ENCODE measurements around the gene MYH14. TPM values are rescaled to one million over a fixed set of nuclear protein-coding genes. Genes with fewer than 3 reads are reported as not detected.
A peak's percentile ranks its signal among the peaks of the same experiment; 100 is the strongest.

Gene MYH14
- total and polyA plus RNA-seq, 2 of the 13 experiments (the other 11 are each of a cell fraction or from before 2014, with no cell fraction given): 5.5 to 5.8 TPM

DNA sequence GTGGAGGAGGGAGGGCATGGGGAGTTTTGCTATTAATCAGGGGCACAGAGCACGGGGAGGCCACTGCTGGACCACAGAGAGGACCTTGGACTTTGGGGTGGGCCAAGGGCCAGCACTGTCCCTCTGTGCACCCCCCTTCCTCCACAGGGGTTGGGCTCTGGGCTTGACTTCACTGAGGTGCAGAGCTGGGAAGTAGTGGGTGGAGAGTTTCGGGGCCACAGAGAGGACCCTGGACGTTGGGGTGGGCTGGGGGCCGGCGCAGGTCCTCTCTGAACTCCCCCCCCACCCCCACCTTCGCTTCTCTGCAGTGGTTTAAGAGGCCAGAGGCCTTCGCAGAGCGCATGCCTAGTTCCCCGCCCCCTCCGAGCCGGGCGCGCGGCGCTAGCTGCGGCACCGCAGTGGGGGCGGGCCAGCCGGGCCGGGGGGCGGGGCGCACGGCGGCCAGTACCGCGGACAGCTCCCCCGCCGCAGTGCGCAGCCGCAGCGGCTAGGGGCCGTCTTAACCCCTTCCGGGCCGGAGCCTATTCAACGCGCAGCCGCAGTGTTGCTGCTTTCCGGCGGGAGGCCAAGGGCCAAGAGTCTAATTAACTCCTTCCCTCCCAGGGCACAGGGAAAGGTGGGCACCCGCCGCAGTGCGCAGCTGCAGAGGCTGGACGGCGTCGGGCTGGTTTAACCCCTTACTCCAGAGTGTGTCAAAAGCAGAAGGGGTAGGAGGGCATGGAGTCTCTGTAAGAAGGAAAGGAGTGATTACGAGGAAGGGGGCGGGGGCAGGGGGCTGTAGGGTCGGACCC lies 122.1 kb downstream of the MYH14 start (continued):
- TF ChIP-seq SUZ12 (IDR thresholded peaks at IDR 0.05; ENCODE audit: low read depth, low read length) (no peak), PHF21A (CRISPR knock-in tag; IDR thresholded peaks at IDR 0.05) (peak; percentile 42; the same call in 1 of the 2 replicates), ZNF790 (CRISPR knock-in tag; IDR thresholded peaks at IDR 0.05; ENCODE audit: borderline replicate concordance) (peak; percentile 97; the same call in 1 of the 2 replicates), DNMT3B (CRISPR knock-in tag; conservative IDR thresholded peaks at IDR 0.05) (no peak; the same call in 1 of the 2 replicates), TGIF2 (CRISPR knock-in tag; IDR thresholded peaks at IDR 0.05) (peak; percentile 50; the same call in 1 of the 2 replicates), WIZ (CRISPR knock-in tag; IDR thresholded peaks at IDR 0.05) (no peak; the same call in 1 of the 2 replicates), ZNF235 (CRISPR knock-in tag; IDR thresholded peaks at IDR 0.05; ENCODE audit: borderline replicate concordance) (0 out of 2 replicates have a peak, but pooled peaks have one; percentile 76), ZNF567 (CRISPR knock-in tag; IDR thresholded peaks at IDR 0.05; ENCODE audit: borderline replicate concordance) (no peak), BORCS8-MEF2B (CRISPR knock-in tag; IDR thresholded peaks at IDR 0.05) (peak; percentile 90), RFX5 (IDR thresholded peaks at IDR 0.05; ENCODE audit: low read depth, low read length) (no peak), SMARCE1 (IDR thresholded peaks at IDR 0.05; ENCODE audit: borderline replicate concordance) (no peak), ZNF337 (CRISPR knock-in tag; IDR thresholded peaks at IDR 0.05; ENCODE audit: borderline replicate concordance, low read depth) (no peak), NONO (IDR thresholded peaks at IDR 0.05) (no peak), NONO (CRISPR knock-in tag; conservative IDR thresholded peaks at IDR 0.05) (0 out of 2 replicates have a peak, but pooled peaks have one; percentile 39), MIXL1 (CRISPR knock-in tag; IDR thresholded peaks at IDR 0.05) (peak; percentile 67), SALL2 (CRISPR knock-in tag; IDR thresholded peaks at IDR 0.05) (peak; percentile 98), ATRX (CRISPR knock-in tag; IDR thresholded peaks at IDR 0.05; ENCODE audit: borderline replicate concordance) (no peak)
- TF ChIP-seq, protein P1, sequence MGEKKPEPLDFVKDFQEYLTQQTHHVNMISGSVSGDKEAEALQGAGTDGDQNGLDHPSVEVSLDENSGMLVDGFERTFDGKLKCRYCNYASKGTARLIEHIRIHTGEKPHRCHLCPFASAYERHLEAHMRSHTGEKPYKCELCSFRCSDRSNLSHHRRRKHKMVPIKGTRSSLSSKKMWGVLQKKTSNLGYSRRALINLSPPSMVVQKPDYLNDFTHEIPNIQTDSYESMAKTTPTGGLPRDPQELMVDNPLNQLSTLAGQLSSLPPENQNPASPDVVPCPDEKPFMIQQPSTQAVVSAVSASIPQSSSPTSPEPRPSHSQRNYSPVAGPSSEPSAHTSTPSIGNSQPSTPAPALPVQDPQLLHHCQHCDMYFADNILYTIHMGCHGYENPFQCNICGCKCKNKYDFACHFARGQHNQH (CRISPR knock-in tag; IDR thresholded peaks at IDR 0.05): peak; percentile 51; the same call in 1 of the 2 replicates
- TF ChIP-seq, protein P2, sequence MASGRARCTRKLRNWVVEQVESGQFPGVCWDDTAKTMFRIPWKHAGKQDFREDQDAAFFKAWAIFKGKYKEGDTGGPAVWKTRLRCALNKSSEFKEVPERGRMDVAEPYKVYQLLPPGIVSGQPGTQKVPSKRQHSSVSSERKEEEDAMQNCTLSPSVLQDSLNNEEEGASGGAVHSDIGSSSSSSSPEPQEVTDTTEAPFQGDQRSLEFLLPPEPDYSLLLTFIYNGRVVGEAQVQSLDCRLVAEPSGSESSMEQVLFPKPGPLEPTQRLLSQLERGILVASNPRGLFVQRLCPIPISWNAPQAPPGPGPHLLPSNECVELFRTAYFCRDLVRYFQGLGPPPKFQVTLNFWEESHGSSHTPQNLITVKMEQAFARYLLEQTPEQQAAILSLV (CRISPR knock-in tag; IDR thresholded peaks at IDR 0.05; ENCODE audit: borderline replicate concordance): peak; percentile 82; the same call in 1 of the 2 replicates
- TF ChIP-seq, protein P3, sequence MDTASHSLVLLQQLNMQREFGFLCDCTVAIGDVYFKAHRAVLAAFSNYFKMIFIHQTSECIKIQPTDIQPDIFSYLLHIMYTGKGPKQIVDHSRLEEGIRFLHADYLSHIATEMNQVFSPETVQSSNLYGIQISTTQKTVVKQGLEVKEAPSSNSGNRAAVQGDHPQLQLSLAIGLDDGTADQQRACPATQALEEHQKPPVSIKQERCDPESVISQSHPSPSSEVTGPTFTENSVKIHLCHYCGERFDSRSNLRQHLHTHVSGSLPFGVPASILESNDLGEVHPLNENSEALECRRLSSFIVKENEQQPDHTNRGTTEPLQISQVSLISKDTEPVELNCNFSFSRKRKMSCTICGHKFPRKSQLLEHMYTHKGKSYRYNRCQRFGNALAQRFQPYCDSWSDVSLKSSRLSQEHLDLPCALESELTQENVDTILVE (CRISPR knock-in tag; IDR thresholded peaks at IDR 0.05): peak; percentile 79; the same call in 1 of the 2 replicates
- TF ChIP-seq, protein P4, sequence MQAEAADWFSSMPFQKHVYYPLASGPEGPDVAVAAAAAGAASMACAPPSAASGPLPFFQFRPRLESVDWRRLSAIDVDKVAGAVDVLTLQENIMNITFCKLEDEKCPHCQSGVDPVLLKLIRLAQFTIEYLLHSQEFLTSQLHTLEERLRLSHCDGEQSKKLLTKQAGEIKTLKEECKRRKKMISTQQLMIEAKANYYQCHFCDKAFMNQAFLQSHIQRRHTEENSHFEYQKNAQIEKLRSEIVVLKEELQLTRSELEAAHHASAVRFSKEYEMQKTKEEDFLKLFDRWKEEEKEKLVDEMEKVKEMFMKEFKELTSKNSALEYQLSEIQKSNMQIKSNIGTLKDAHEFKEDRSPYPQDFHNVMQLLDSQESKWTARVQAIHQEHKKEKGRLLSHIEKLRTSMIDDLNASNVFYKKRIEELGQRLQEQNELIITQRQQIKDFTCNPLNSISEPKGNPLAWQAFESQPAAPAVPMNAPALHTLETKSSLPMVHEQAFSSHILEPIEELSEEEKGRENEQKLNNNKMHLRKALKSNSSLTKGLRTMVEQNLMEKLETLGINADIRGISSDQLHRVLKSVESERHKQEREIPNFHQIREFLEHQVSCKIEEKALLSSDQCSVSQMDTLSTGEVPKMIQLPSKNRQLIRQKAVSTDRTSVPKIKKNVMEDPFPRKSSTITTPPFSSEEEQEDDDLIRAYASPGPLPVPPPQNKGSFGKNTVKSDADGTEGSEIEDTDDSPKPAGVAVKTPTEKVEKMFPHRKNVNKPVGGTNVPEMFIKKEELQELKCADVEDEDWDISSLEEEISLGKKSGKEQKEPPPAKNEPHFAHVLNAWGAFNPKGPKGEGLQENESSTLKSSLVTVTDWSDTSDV (CRISPR knock-in tag; IDR thresholded peaks at IDR 0.05): no peak
- TF ChIP-seq, protein P5, sequence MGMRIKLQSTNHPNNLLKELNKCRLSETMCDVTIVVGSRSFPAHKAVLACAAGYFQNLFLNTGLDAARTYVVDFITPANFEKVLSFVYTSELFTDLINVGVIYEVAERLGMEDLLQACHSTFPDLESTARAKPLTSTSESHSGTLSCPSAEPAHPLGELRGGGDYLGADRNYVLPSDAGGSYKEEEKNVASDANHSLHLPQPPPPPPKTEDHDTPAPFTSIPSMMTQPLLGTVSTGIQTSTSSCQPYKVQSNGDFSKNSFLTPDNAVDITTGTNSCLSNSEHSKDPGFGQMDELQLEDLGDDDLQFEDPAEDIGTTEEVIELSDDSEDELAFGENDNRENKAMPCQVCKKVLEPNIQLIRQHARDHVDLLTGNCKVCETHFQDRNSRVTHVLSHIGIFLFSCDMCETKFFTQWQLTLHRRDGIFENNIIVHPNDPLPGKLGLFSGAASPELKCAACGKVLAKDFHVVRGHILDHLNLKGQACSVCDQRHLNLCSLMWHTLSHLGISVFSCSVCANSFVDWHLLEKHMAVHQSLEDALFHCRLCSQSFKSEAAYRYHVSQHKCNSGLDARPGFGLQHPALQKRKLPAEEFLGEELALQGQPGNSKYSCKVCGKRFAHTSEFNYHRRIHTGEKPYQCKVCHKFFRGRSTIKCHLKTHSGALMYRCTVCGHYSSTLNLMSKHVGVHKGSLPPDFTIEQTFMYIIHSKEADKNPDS (CRISPR knock-in tag; IDR thresholded peaks at IDR 0.05): peak; percentile 77; the same call in 1 of the 2 replicates
